ENCODE results near the gene TNFRSF9. TPM values are rescaled to one million over a fixed set of nuclear protein-coding genes. Genes with fewer than 3 reads are reported as not detected.

Gene TNFRSF9
- polyA plus RNA-seq, 1 of the 3 experiments (the other 2 are of a cell fraction): 2.9 TPM

GRCh38 chr1:7929637-7930036 lies 11.0 kb downstream of the TNFRSF9 start:
- no peak overlapping the region for H3K4me2 ChIP-seq
- H3K36me3 ChIP-seq (replicated peaks in 1 of 2; ENCODE audit: control insufficient read depth in 1 of 2, insufficient read depth in 2 of 2, low read length in 1 of 2): no peaks in the 10 kb centered on the region
- no peaks in the 10 kb centered on the region; a peak in 1 of 4 replicates for H3K4me1 ChIP-seq (ENCODE audit: control insufficient read depth in 1 of 2, insufficient read depth in 2 of 2, low read depth in 1 of 2, low read length in 1 of 2)
- no peak for DNase-seq
- H3K9me2 ChIP-seq: no peaks in the 10 kb centered on the region
- H3K27me3 ChIP-seq (ENCODE audit: insufficient read depth): no peaks in the 10 kb centered on the region
- WGBS (ENCODE audit: low lambda C conversion rate): 74% methylated on average over 7 of the region's 7 CpGs
- H3K79me2 ChIP-seq (ENCODE audit: insufficient read depth): no peaks in the 10 kb centered on the region
- H2AFZ ChIP-seq (ENCODE audit: low read depth): no peak overlapping the region
- no peaks in the 10 kb centered on the region for H4K20me1 ChIP-seq (ENCODE audit: insufficient read depth)
- TF ChIP-seq RAD21 (IDR thresholded peaks at IDR 0.05; ENCODE audit: low read length) (no peak), USF1 (IDR thresholded peaks at IDR 0.05; ENCODE audit: borderline replicate concordance, low read depth) (no peak), TCF12 (IDR thresholded peaks at IDR 0.05) (no peak), EZH2phosphoT487 (IDR thresholded peaks at IDR 0.05; ENCODE audit: borderline replicate concordance, low read depth) (no peak), EP300 (IDR thresholded peaks at IDR 0.05; ENCODE audit: borderline replicate concordance in 1 of 2, low read depth in 1 of 2, low read length in 1 of 2) (no peak), RXRA (IDR thresholded peaks at IDR 0.05; ENCODE audit: borderline replicate concordance, low read depth) (no peak), IRF3 (IDR thresholded peaks at IDR 0.05; ENCODE audit: low read depth, low read length) (no peak), CTCF (IDR thresholded peaks at IDR 0.05) (no peak), FOXJ3 (CRISPR knock-in tag; IDR thresholded peaks at IDR 0.05) (no peak), TEAD4 (IDR thresholded peaks at IDR 0.05; ENCODE audit: borderline replicate concordance, insufficient read depth) (no peak), POLR2AphosphoS5 (IDR thresholded peaks at IDR 0.05; ENCODE audit: low read depth, low read length) (no peak), FOXM1 (IDR thresholded peaks at IDR 0.05; ENCODE audit: low read depth) (no peak), ELF1 (IDR thresholded peaks at IDR 0.05) (no peak), FOSL2 (IDR thresholded peaks at IDR 0.05; ENCODE audit: borderline replicate concordance, low read depth) (no peak), TAF1 (IDR thresholded peaks at IDR 0.05; ENCODE audit: borderline replicate concordance, low read depth, low read length) (no peak), REST (IDR thresholded peaks at IDR 0.05; ENCODE audit: low read depth, low read length) (no peak), GATA2 (CRISPR knock-in tag; IDR thresholded peaks at IDR 0.05) (no peak), GABPA (IDR thresholded peaks at IDR 0.05; ENCODE audit: low read depth) (no peak)
- ChIA-PET CTCF (no interaction called here), POLR2A (no interaction called here)
- H3K27ac ChIP-seq (ENCODE audit: low read depth in 2 of 2, low read length in 1 of 2): no peak overlapping the region
- no peaks in the 10 kb centered on the region for H3F3A ChIP-seq (replicated peaks; ENCODE audit: insufficient read depth)
- H3K9ac ChIP-seq: no peak overlapping the region
- no peaks in the 10 kb centered on the region for H3K9me3 ChIP-seq
- no peak overlapping the region for H3K4me3 ChIP-seq (ENCODE audit: low read depth in 2 of 2, low read length in 1 of 2)
